Fibroblast of lung (primary cell): ENCODE measurements around the gene WASF3. TPM values are rescaled to one million over a fixed set of nuclear protein-coding genes. Genes with fewer than 3 reads are reported as not detected.
A peak's percentile ranks its signal among the peaks of the same experiment; 100 is the strongest.

Source experiments
- DNase-seq, 2 donors: peaks; one replicate each; pipeline versions ENCODE4 v3.0.0 to v3.0.0-alpha.2; 2010; ENCODE audit warnings: low read depth in 2 of 2
- H2AFZ ChIP-seq: 2 replicates; pipeline ENCODE4 v1.5.1; 2012; ENCODE audit warnings: low read length, control low read depth, inconsistent platforms
- H3K27ac ChIP-seq: 2 replicates; pipeline ENCODE4 v1.5.1; 2011; ENCODE audit warnings: low read length, control low read depth; ENCODE audit not compliant: insufficient read depth
- H3K27me3 ChIP-seq: 2 replicates; pipeline ENCODE4 v1.5.1; 2011; ENCODE audit warnings: mild to moderate bottlenecking, low read length; ENCODE audit not compliant: control insufficient read depth, insufficient read depth
- H3K36me3 ChIP-seq: 2 replicates; pipeline ENCODE4 v1.5.1; 2011; ENCODE audit warnings: low read length; ENCODE audit not compliant: control insufficient read depth, insufficient read depth
- H3K4me1 ChIP-seq: 2 replicates; pipeline ENCODE4 v1.5.1; 2011; ENCODE audit warnings: low read length; ENCODE audit not compliant: control insufficient read depth, insufficient read depth; ENCODE audit errors: extremely low read depth
- H3K4me2 ChIP-seq: 2 replicates; pipeline ENCODE4 v1.5.1; 2011; ENCODE audit warnings: low read length, control low read depth; ENCODE audit not compliant: insufficient read depth; ENCODE audit errors: extremely low read depth
- H3K4me3 ChIP-seq, 4 experiments: fragments of 200-600 bp in 1 of 4; sonication (generic) in 1 of 4; replicated peaks in 1 of 4; 2 replicates each; pipeline ENCODE4 v1.5.1; 2011 to 2016; ENCODE audit warnings: low read length in 4 of 4, low read depth in 3 of 4, mild to moderate bottlenecking in 3 of 4, control low read depth in 2 of 4, inconsistent platforms in 1 of 4, mixed read lengths in 1 of 4; ENCODE audit not compliant: insufficient read depth in 1 of 4; ENCODE audit errors: control extremely low read depth in 1 of 4
- H3K79me2 ChIP-seq: 2 replicates; pipeline ENCODE4 v1.5.1; 2012; ENCODE audit warnings: mild to moderate bottlenecking, low read length, inconsistent platforms; ENCODE audit not compliant: control insufficient read depth, insufficient read depth
- H3K9ac ChIP-seq: 2 replicates; pipeline ENCODE4 v1.5.1; 2011; ENCODE audit warnings: mild to moderate bottlenecking, low read length, control low read depth; ENCODE audit not compliant: insufficient read depth
- H3K9me3 ChIP-seq: 2 replicates; pipeline ENCODE4 v1.5.1; 2012; ENCODE audit warnings: low read depth, low read length; ENCODE audit not compliant: control insufficient read depth, insufficient read depth
- H4K20me1 ChIP-seq: 2 replicates; pipeline ENCODE4 v1.5.1; 2011; ENCODE audit warnings: low read length; ENCODE audit not compliant: control insufficient read depth, insufficient read depth; ENCODE audit errors: extremely low read depth
- EZH2 ChIP-seq: IDR thresholded peaks from 2 replicates; pipeline ENCODE4 v1.5.1; 2012; ENCODE audit warnings: low read length, control low read depth, mild to moderate bottlenecking; ENCODE audit errors: missing control alignments
- polyA plus RNA-seq, 2 donors: library from polyadenylated mRNA; depleted of rRNA in 1 of 2; stranded (reverse) in 1 of 2; unstranded in 1 of 2; fragments of >200 nt; gene quantifications; 2 replicates each; pipeline ENCODE4 v1.2.1, GENCODE V29; 2011 to 2012; ENCODE audit warnings: missing spikeins in 1 of 2
- total RNA-seq: library from RNA; depleted of rRNA; stranded (reverse); fragments of >200 nt; gene quantifications from 2 replicates; pipeline ENCODE4 v1.2.1, GENCODE V29; 2014
- TF ChIP-seq, protein P1 (sequence below), 2 donors: IDR thresholded peaks in 1 of 2; conservative IDR thresholded peaks in 1 of 2; 1 replicate in 1 of 2; 2 replicates in 1 of 2; pipeline ENCODE4 v1.5.1; 2011 to 2012; ENCODE audit warnings: low read length in 2 of 2, control low read depth in 1 of 2, inconsistent platforms in 1 of 2, low read depth in 1 of 2, mild to moderate bottlenecking in 1 of 2

The WASF3 gene
- total and polyA plus RNA-seq, 2 donors (not counting 1 experiment from before 2014, with no cell fraction given), result 18.2 to 19.5 TPM

DNA sequence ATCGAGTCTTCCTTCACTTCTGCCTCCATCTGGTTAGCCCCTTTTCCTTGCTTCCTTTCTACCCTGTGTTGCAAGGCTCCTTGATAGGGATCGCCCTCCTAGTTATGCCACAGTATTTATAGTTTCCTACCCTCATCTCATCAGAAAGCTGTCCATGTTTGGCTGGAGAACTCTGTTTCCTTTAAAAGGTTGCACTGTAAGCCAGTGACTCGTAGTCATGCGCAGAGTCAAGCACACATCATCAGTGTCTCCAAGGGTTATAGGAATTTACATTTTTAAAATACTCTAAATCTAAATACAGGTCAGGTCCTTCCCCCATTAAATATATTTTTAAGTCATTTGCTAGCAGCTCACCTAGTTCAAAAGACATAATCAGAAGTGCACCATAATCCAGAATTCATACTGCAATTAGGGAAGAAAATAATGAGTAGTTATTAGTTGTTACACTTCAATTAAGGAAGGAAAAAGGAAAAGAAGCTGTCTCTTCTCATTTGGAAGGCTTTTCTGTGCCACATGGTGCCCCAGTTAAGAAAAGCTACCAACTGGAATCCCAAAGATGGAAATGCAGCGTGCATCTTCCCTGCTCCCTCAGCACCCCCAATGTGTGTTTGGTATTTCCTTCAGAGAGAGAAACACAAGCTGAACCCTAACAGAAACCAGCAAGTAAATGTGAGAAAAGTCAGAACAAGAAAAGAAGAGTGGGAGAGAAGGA, 122.1 kb downstream of the WASF3 start:
- H3K4me1 ChIP-seq, result peaks cover 4% of the 10 kb centered on the region
- peak; percentile 23 to 61 for DNase-seq
- H3K27ac ChIP-seq, result peak overlapping the region; percentile 77
- no peak overlapping the region for H3K9ac ChIP-seq
- H3K9me3 ChIP-seq, result no peaks in the 10 kb centered on the region
- peak overlapping the region; percentile 61 for H2AFZ ChIP-seq
- TF ChIP-seq EZH2, result no peak
- TF ChIP-seq, protein P1, sequence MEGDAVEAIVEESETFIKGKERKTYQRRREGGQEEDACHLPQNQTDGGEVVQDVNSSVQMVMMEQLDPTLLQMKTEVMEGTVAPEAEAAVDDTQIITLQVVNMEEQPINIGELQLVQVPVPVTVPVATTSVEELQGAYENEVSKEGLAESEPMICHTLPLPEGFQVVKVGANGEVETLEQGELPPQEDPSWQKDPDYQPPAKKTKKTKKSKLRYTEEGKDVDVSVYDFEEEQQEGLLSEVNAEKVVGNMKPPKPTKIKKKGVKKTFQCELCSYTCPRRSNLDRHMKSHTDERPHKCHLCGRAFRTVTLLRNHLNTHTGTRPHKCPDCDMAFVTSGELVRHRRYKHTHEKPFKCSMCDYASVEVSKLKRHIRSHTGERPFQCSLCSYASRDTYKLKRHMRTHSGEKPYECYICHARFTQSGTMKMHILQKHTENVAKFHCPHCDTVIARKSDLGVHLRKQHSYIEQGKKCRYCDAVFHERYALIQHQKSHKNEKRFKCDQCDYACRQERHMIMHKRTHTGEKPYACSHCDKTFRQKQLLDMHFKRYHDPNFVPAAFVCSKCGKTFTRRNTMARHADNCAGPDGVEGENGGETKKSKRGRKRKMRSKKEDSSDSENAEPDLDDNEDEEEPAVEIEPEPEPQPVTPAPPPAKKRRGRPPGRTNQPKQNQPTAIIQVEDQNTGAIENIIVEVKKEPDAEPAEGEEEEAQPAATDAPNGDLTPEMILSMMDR (conservative IDR thresholded peaks at IDR 0.05 in 1 of 2, IDR thresholded peaks at IDR 0.05 in 1 of 2; ENCODE audit: low read depth in 1 of 2, low read length in 2 of 2), result no peak
- no peaks in the 10 kb centered on the region for H3K79me2 ChIP-seq
- H4K20me1 ChIP-seq, result no peaks in the 10 kb centered on the region
- H3K4me2 ChIP-seq, result no peak overlapping the region
- no peaks in the 10 kb centered on the region for H3K27me3 ChIP-seq
- peaks cover 9% of the 10 kb centered on the region for H3K36me3 ChIP-seq
- no peak overlapping the region for H3K4me3 ChIP-seq

DNA sequence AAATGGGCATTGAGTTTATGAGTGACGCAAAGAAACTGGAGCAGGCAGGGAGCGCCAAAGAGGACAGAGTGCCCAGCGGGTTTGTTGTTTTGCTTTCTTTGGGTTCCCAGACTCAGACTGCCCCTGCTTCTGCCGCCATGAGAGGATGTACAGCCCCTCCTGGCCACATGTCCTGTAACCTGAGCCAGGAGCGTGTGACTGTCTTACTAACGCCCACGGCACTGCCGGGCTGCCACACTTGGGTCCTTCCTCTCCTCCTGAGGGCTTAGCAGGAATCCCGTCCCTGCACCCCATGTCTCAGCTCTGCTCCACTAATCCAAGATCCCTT, 122.6 kb downstream of the WASF3 start:
- peaks cover 8% of the 10 kb centered on the region for H3K36me3 ChIP-seq
- H3K27me3 ChIP-seq, result no peaks in the 10 kb centered on the region
- H3K4me1 ChIP-seq, result peaks cover 4% of the 10 kb centered on the region
- H3K4me3 ChIP-seq, result no peak overlapping the region
- no peaks in the 10 kb centered on the region for H3K9me3 ChIP-seq
- H3K79me2 ChIP-seq, result no peaks in the 10 kb centered on the region
- no peak overlapping the region for H3K9ac ChIP-seq
- no peak for TF ChIP-seq EZH2
- TF ChIP-seq, protein P1 (conservative IDR thresholded peaks at IDR 0.05 in 1 of 2, IDR thresholded peaks at IDR 0.05 in 1 of 2; ENCODE audit: low read depth in 1 of 2, low read length in 2 of 2), result no peak
- no peaks in the 10 kb centered on the region for H4K20me1 ChIP-seq
- H3K4me2 ChIP-seq, result no peak overlapping the region
- DNase-seq, result peak; percentile 12 to 24
- H3K27ac ChIP-seq, result peak overlapping the region; percentile 40
- H2AFZ ChIP-seq, result no peak overlapping the region

DNA sequence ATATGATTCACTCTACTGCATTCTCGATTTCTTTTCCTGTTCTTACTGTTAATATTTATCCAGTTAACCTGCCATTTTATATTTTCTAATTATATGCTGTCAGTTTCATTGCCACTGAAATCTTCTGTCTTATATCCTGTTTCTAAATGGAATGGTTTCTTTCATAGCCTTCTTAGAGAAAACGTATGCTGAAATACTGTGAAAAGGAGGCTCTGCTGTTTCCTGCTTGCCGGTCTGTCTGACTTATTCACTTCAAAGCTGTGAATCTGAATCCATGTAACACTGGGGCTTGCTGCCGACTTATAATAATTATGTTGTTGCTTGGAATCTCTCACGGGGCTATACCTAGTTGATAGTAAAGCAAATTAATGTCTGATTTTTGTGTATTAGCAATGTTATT, 123.1 kb downstream of the WASF3 start:
- Histone ChIP-seq H3K4me3 (no peak overlapping the region), H3K9ac (no peak overlapping the region), H2AFZ (no peak overlapping the region), H3K9me3 (no peaks in the 10 kb centered on the region), H3K4me2 (no peak overlapping the region), H3K79me2 (no peaks in the 10 kb centered on the region), H4K20me1 (no peaks in the 10 kb centered on the region), H3K27me3 (no peaks in the 10 kb centered on the region), H3K27ac (no peak overlapping the region), H3K36me3 (peaks cover 7% of the 10 kb centered on the region), H3K4me1 (peaks cover 4% of the 10 kb centered on the region)
- TF ChIP-seq, protein P1 (conservative IDR thresholded peaks at IDR 0.05 in 1 of 2, IDR thresholded peaks at IDR 0.05 in 1 of 2; ENCODE audit: low read depth in 1 of 2, low read length in 2 of 2), result no peak
- TF ChIP-seq EZH2, result no peak
- DNase-seq, result no peak
